CMK (cell line): ENCODE data around the gene TTF1.

Experiments used
- DNase-seq: peaks from one replicate; pipeline ENCODE4 v3.0.0-alpha.2; 2010; ENCODE audit warnings: low read depth

TTF1 gene

DNA sequence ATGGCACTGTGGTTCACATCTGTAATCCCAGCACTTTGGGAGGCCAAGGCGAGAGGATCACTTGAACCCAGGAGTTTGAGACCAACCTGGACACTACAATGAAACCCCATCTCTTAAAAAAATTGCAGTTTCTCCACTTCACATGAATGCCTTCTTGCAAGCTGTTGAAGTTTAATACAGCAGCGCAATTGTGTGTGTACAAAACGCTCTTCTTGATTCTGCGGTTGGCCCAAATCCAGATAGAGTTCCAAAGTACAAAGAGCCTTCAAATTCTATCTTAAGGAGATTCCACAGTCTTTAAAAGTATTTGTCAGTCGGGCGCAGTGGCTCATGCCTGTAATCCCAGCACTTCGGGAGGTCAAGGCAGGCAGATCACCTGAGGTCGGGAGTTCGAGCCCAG, 42.6 kb downstream of the TTF1 start:
- DNase-seq = no peak

DNA sequence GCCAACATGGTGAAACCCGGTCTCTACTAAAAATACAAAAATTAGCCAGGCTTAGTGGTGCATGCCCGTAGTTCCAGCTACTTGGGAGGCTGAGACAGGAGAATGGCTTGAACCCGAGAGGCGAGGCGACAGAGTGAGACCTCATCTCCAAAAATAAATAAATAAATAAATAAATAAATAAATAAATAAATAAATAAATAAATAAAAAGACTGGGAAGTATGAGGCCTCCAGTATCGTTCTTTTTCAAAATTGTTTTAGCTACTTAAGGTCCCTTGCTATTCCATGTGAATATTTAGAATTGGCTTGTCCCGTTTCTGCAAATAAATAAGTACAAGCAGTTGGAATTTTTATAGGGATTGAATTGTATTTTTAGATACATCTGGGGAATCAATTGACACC, 48.9 kb downstream of the TTF1 start:
- no peak for DNase-seq

DNA sequence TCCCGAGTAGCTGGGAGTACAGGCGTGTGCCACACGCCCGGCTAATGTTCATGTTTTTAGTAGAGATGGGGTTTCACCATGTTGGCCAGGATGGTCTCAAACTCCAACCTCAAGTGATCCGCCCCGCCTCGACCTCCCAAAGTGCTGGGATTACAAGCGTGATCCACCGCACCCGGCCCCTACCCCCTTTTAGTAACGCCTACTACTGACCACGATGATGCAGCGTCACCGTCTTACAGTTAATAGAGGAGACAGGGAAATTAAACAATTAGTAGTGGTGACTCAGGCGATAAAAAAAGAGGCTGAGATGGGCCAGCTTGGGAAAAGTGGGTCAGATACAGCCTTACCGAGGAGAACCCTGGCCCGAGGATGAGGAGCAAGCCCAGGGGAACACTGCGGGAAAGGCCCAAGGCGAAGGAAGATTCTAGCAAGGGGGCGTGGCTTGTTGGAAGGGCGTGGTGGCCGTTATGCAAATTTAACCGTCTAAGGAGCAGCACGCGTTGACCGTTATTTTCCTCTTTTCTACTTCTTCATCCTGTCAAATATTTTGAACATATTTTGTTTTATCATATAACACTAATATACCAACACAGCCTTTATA, 50.2 kb downstream of the TTF1 start:
- DNase-seq = no peak

DNA sequence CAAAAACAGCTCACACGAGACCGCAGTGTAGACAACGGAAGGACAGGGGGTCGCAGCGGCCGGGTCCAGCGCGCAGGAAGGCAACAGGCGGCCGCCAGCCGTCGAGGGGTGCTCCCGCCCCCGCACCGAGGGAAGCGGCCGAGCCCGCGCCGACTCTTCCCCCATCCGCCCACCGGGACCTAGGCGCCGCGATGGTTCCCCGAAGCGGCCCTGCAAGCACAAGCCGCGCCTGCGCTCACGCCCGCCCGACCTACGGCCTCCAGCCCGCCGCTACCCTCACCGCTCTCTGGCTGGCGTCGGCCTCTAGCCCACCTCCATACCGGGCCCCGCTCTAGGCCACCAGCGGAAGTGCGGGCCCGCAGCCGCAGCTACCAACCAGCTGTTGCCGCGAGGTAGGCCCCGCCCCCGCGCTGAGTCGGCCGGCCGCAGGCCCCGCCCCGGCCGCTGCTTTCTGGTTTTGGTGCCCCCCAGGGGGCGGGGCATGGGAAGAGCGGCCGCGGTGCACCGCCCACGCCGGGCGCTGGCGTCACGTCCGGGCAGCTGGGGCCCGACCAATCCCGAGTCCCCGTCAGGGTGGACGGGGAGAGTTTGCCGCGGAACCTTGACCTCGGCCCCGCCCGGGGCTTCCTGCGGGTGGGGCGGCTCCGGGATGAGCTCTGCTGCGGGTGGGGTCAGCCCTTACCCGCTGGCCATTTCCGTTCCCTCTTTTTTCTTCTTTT, 51.8 kb downstream of the TTF1 start, which contains the start of gene SETX:
Gene SETX, minus strand, starts transcription at position 350 of the 719 bp plus-strand sequence. CDS start 5,558 bp downstream, outside the sequence.
- DNase-seq = peak; percentile 74

DNA sequence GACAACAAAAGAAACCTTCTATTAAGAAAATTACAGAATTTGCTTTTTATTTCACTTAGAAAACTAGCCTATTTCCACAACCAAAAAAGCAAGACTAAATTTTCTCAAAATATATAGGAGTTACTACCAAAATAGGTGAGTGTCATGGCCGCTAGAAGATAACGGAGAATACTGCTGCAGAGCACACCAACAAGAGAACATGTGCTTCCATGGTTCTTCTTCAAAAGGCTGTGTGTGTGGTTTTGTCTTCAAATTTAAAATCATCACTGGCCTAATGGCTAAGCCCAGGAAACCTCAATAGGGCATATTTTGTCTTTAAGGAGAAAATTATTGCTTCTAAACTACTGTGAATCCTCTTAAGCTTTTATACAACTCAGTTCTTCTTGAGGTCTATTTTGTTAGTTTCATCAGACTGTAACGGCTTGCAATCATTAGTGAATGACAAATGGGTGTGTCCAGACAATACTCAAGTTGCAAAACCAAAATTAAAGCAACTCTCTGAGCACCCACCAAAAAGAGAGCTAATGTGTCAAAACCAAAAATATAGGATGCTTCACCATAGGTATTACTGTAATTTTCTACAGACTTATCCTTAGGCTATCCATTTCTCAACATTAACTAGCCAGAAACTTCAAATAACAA, 55.1 kb downstream of the TTF1 start:
- no peak for DNase-seq

DNA sequence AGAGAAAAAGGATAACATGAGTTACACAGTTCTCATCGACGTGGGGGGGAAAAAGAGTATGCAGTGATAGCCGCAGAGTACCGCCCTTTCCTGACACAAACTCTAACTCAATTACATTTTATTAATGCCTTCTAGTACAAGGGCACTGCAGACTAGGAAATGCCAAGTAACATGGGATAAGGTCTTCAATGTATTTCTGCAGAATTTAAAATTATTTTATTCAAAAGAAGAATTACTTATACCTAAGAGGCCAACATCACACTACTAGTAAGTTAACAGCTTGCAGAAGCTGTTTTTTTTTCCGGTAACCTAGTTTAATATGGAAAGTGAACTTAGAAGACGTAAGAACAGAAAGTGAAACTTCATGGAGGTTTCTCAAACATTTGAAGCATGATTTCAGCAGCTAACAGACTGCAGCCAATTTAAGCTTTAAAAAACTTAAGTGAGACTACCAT, 55.8 kb downstream of the TTF1 start:
- DNase-seq = no peak

DNA sequence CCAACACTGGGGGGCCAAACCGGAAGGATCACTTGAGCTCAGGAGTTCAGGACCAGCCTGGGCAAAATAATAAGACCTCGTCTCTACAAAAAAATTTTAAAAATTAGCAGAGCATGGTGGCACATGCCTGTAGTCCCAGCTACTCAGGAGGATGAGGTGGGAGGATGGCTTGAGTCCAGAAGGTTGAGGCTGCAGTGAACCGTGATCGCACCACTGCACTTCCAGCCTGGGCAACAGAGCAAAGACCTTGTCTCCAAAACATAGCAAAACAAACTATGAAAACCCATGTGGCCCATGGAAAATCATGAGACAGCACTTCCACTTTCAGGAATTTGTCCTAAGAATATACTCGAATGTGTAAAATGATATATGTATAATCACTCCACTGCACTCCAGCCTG, 58.0 kb downstream of the TTF1 start:
- no peak for DNase-seq

DNA sequence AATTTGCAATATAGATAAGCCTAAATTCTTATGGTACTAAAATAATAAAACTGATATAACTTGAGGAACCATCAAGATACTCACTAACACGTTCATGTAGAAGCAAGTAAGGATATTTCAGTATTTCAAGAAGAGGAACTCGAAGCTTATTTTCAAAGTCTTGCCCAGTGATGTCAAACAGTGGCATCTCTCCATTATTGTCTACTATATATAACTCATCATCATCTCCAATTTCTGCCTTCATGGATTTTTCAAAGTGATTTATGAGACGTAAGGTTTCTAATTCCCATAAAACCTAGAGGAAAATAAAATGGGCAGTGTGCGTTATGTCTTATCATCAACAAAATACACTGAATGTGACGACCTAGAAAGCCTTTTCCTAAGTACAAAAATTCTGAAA, 60.5 kb downstream of the TTF1 start:
- DNase-seq = no peak

DNA sequence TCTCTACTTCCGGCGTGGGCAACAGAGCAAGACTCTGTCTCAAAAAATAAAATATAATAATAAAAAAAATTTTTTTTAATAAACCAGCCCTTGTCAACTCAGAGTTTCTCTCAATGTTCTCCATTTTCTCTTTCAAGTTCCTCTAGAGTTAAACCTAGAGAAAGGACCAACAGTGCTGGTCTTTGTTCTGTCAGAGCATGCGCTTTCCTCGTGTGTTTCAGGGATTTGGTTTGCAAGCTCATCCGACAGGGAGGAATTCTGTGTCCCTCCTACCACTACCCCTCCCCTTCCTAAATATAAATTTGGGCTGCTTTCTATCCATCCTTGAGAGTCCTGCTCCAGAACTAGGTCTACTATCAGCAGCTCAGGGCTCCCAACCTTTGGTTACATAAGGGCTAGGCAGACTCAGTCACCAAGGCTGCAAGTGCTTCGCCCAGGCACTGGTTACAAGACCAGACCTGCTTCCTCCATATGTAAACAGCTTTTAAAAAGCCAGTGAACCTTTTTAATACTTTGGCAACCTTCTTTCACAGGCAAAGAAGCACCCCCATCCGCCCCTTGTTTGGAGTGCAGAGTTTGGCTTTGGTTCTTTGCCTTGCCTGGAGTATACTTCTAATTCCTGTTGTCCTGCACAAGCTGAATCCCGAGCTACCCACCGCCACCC, 65.3 kb downstream of the TTF1 start:
- DNase-seq = no peak

DNA sequence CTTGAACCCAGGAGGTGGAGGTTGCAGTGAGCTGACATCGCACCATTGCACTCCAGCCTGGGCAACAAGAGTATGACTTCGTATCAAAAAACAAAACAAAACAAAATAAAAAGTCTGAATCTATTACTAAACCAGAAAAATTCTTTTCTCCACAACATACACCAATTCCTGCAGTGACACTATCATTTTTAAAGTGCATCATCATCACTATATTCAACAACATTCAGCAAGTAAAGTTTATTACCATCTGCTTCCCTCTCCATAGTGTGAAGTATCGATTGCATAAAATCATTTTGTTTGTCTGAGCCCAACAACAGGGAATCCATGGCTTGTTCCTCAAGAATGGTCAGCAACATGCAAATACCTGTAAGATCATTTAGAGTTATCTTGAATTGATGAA, 72.3 kb downstream of the TTF1 start:
- DNase-seq = no peak

DNA sequence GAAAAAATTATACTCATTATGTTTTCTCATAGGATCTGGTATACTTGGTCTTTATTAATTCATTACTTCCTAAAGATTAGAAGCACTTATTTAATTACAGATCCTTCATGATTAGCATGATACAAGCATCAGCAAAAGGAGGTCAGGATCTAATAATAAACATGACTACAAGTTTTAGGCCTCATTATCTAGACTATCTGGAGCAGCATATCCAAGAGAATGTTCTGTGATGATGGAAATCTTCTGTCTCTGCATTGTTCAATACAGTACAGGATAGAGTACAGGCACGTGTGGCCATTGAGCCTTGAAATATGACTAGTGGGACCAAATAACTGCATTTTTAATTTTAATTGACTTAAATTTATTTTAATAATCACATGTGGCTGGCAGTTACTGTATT, 73.1 kb downstream of the TTF1 start:
- DNase-seq = no peak

DNA sequence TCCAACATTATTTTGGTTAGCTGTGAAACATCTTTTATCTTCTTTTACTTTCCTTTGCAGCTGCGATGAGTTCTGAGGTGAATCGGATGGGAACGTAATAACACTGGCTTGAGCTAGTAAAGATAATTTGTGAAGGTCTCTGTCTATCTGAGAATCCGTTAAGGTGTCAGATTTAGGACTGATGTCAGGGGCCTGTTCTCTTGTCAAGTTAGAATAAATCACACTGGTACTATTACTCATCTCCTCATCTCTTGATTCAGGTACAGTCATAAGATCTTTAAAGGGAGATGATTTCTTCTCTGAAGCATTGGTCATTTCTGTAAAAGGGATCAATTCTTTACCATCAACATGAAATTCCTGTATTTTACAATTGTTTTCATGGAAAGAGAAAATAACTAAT, 78.1 kb downstream of the TTF1 start:
- no peak for DNase-seq

DNA sequence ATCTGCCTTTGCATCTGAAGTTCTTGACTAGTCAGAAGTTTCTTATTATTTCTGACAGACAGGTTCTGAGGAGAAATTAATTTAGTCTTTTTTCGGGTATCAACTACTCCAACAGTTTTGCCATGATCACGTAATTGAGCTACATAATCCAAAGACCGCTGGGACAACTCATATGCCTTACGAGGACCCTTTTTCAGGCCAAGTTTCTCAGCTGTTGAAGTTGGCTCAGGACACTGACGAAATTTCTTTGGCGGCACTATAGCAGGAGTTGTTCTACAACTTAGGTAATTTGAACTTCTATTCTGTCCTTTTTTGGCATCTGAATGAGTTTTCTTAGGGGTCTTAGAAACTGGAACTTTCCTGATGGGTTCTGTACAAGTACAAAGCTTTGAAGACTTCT, 79.1 kb downstream of the TTF1 start:
- no peak for DNase-seq
